GM21528 (cell line): Measurements from ENCODE around the gene AIMP1.

ENCODE experiments used
- ATAC-seq: cut with Tn5 transposase; IDR thresholded peaks from one replicate; pipeline ENCODE4 v1.9.1; 2021; ENCODE audit warnings: mild to moderate bottlenecking, moderate library complexity; ENCODE audit not compliant: unreplicated experiment, low FRiP score

The AIMP1 gene

GRCh38 chr4:106343865-106344646 lies 27.7 kb downstream of the AIMP1 start:
- no peak for ATAC-seq

- ATAC-seq, result no peak
These were observed 28.3 kb downstream of the AIMP1 start for GRCh38 chr4:106344647-106344970.

GRCh38 chr4:106347167-106347566 lies 30.8 kb downstream of the AIMP1 start:
- no peak for ATAC-seq

- no peak for ATAC-seq
These were observed 34.7 kb downstream of the AIMP1 start for GRCh38 chr4:106351016-106351415.

- ATAC-seq, result no peak
These were observed 37.4 kb downstream of the AIMP1 start for GRCh38 chr4:106353786-106354185.

- no peak for ATAC-seq
These were observed 38.8 kb downstream of the AIMP1 start for GRCh38 chr4:106355193-106355592.

GRCh38 chr4:106358899-106359298 lies 42.5 kb downstream of the AIMP1 start:
- no peak for ATAC-seq

- ATAC-seq, result no peak
These were observed 45.9 kb downstream of the AIMP1 start for GRCh38 chr4:106362086-106362825.

- no peak for ATAC-seq
These were observed 47.9 kb downstream of the AIMP1 start for GRCh38 chr4:106364282-106364681.

GRCh38 chr4:106365613-106366012 lies 49.3 kb downstream of the AIMP1 start:
- no peak for ATAC-seq

- ATAC-seq, result no peak
These were observed 49.7 kb downstream of the AIMP1 start for GRCh38 chr4:106366026-106366425.

- no peak for ATAC-seq
These were observed 50.7 kb downstream of the AIMP1 start for GRCh38 chr4:106367072-106367471.

- no peak for ATAC-seq
These were observed 52.3 kb downstream of the AIMP1 start, which contains the start of gene GIMD1 for GRCh38 chr4:106368678-106369077. TSS of gene GIMD1 (minus strand) at chr4:106368778. CDS start at chr4:106367435, 1,343 bp downstream.

GRCh38 chr4:106369456-106370060 lies 53.2 kb downstream of the AIMP1 start:
- peak; percentile 75 for ATAC-seq

GRCh38 chr4:106370214-106370613 lies 53.9 kb downstream of the AIMP1 start:
- ATAC-seq, result no peak

GRCh38 chr4:106371161-106371560 lies 54.8 kb downstream of the AIMP1 start:
- no peak for ATAC-seq

- no peak for ATAC-seq
These were observed 56.7 kb downstream of the AIMP1 start for GRCh38 chr4:106373026-106373425.

- ATAC-seq, result no peak
These were observed 63.8 kb downstream of the AIMP1 start for GRCh38 chr4:106380179-106380578.

GRCh38 chr4:106384878-106385277 lies 68.5 kb downstream of the AIMP1 start:
- no peak for ATAC-seq

- no peak for ATAC-seq
These were observed 69.6 kb downstream of the AIMP1 start for GRCh38 chr4:106385853-106386393.

GRCh38 chr4:106395582-106395981 lies 79.2 kb downstream of the AIMP1 start:
- ATAC-seq, result no peak
